OCI-M2 (cell line): ENCODE data around the gene BIN1.
"Not testable (repeated sequence)": the region's sequence is repeated elsewhere in the genome, so short reads cannot be mapped to it uniquely, and the experiment has no call there.

ENCODE experiments used
- DNase-seq: peaks from one replicate; lab custom pipeline; 2025; ENCODE audit not compliant: unreplicated experiment; lab: John Stamatoyannopoulos, UW

The BIN1 gene

DNA sequence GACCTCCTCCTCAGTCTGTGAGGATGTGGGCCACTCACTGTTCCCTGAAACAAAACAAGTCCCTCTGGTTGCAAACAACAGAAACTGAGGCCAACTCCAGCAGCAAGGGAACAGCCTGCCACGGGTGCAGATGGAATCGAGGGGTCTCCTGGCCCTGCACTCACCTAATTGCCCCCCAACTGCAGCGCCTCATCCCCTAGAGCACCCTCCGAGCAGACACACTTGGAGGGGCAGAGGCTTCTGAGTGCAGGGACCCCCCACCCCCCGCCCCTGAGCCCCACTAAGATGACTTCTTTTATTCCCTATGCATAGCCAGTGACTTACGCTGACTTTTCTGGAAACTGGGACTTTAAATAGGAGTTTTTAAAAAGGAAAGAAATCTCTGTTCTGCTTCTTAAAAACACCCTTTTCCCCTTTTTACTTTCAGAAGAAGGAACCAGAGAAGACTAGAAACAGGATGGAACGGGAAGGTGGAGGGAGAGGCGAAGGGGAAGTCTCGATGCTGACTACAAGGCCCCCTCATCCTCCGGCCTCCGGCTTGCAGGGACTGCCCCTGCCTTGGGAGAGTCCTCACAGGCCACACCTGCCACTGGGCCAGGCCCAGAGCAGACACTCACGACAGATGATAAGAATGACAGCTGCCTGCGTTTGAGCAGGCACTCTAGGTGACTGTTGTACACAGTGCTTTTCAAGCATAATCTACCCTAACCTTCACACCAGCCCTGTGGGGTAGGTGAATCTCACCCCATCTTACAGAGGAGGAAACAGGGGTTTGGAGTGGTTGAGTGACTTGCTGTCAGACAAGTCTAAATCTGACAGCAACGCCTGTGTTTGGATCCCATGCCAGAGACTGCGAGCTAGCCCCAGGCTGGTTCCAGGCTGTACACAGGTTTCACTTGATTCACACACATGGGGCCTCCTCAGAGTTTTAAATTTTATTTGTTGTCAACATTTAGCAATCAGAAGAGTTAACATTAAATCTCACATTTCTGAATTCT is 28.2 kb upstream of the BIN1 start:
- no peak for DNase-seq

DNA sequence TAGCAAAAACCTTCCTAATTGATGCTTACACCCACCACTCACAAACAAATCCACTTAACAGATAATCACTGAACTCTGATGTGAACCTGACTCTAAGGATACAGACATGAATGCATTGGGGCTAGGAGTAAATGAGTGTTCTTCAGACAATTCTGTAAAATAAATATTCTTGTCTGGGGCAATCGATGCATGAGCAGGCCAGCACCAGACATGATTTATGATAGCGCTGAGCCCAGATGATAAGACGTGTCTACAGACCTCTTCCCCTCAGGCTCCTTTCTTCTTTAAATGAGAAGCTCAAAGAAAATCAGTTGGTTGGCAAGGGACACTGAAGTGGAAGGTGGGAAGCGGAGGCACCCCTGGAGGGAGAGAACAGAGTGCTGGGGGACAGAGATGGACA is 27.3 kb upstream of the BIN1 start:
- DNase-seq: no peak

DNA sequence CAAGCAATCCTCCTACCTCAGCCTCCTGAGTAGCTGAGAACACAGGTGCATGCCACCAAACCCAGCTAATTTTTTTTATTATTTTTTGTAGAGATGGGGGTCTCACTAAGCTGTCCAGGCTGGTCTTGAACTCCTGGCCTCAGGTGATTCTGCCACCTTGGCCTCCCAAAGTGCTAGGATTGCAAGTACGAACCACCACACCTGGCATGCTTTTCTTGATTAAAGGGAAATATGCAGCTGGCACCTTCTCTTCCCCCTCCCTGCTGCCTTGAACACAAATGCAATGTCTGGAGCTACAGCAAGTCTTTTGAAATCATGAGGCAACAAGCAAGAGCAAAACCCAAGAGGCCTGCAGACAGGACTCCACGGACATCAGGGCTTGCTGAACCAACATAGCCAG is 26.8 kb upstream of the BIN1 start:
- DNase-seq: no peak

DNA sequence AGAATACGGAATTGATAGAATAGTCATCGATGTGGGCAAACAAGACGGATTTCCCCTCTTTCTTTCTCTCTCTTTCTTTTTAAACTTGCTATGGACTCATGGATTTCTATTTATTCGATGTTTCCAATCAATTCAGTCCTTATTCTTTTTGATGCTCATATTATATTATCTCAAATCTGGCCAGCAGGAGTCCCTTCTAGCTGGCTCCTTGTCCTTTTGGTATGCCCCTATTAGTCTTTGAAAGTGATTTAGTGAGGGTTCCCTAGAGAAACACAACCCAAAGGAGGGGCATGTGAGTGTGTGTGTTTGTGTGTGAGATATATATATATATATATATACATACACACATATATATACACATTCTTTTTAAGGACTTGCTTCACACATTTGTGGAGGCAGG is 23.5 kb upstream of the BIN1 start:
- DNase-seq: no peak

DNA sequence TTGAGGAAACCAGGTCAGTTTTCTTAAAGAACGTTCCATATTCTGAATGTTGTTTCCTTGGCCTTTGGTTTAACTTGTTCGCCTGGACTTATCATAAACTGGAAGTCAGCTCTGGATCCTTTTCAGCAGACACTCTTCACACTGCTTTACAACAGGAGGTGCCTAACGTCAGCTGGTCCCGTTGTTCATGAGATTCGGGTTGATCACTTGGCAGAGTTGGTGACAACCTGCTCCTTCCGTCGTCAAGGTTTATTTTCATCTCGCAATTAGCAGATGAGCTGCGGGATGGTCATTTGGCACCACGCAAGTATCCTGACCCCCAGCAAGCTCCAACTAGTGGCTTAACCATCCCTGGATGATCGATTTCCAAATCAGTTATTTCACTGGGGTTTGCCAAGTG is 23.0 kb upstream of the BIN1 start:
- no peak for DNase-seq

DNA sequence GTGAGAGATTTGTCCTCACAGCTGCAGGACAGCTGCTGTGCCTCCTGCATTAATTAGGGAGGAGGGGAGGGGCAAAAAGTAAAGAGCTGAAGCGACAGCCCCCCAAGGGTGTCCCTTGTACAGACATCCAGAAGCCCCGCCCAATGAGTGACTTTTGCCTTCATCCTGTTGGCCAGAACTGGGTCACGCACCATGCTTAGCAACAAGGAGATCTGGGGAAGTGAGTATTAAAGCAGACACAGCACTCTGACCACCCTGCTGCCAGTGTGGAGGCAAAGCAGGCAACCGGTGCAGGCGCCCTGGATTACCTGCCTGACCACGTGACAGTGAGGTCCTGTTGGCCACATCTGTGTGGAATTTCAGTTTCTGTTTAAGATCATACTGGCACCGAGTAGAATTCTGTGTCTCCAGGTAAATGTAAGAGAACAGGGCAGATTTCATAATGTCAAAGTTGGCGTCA is 21.5 kb upstream of the BIN1 start:
- no peak for DNase-seq

DNA sequence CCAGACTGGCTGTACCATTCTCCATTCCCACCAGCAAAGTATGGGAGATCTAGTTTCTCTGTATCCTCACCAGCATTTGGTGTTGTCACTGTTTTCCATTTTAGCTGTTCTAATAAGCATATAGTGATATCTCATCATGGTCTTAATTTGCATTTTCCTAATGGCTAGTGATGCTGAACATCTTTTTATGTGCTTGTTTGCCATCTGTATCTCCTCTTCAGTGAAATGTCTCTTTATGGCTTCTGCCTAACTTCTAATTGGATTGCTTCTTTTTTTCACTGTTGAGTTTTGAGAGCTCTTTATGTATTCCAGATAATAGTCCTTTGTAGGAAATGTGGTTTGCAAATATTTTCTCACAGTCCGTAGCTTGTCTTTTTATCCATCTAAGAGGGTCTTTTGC is 18.9 kb upstream of the BIN1 start:
- no peak for DNase-seq

DNA sequence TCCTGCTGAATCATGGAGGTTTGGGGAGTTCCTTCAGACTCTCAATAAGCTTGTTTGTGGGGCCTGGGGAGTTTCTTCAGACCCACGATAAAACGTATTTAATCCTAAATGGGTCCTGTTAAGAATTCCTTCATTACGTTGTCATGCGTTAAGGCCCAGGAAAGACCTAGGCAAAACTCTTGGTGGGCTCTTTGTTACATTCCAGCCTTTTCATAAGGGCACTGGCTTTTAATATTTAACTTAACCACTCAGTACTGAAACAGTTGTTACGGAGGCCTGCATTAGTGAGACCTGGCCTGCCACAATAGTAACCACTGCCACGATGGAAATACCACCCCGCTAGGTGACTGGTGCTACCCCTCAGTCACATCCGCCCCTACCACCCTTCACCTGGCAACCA is 17.5 kb upstream of the BIN1 start:
- no peak for DNase-seq

DNA sequence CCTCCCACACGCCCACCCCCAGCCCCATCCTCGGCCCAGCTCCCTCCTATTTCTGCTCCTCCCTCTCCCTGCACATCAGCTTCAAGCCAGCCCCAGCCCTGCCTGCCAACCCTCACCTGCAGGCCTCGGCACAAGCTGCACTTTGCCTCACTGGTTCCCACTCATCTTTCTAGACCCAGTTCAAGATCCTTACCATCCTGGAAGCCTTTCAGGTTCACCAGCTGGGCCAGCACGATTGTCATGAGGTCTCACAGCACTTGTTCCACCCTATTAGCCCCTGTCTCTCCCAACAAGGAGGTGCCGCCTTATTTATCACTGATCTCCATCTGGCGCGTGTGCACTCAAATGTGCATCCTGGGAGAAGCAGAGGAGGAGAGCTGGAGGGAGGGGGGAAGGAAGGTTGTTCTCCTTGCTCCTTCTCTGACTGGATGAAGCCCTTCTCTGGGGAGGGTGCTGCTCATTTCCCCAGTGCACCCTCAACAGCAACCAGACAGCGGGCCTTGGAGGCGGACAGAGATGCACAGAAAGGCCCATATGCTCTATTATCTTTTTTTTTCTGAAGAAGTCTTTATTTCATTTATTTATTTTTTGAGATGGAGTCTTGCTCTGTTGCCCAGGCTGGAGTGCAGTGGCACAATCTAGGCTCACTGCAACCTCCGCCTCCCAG is 15.5 kb upstream of the BIN1 start:
- no peak for DNase-seq

DNA sequence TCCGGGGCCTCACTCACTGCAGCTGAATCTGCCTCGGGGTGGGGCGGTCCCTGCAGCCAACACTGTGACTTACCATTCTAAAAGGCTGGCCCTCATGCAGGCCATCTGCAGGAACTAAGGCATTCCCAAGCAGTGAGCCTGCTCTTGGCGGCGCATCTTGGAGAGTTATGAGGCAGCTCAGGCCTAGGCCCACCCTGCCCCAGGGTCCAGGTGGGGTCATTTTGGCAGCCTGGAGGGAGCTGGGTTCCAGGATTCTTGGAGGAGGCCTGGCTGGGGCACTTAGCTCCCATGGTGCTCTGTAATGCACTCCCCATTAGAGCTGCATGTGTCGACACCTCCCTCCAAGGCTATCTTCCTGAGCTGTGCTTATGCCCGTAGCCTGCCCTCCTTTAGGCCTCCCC is 14.8 kb upstream of the BIN1 start:
- no peak for DNase-seq

DNA sequence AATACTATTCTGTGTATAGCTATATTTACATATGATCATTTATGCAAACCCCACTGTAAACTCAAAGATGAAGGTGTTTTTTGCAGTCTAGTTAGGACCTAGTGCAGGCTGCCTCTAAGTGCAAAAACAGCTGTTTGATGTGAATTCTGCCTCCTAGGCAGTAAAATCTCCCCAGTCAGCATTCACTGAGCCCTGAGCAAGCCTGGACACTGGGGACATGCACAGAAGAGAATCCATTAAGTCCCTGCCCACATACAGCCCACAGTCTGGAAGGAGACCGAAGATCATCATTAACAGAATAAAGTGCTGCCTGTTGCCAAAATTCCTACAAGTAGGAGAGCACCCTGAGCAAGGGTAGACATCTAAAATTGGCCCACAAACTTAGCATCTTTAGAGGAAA is 14.4 kb upstream of the BIN1 start:
- no peak for DNase-seq

DNA sequence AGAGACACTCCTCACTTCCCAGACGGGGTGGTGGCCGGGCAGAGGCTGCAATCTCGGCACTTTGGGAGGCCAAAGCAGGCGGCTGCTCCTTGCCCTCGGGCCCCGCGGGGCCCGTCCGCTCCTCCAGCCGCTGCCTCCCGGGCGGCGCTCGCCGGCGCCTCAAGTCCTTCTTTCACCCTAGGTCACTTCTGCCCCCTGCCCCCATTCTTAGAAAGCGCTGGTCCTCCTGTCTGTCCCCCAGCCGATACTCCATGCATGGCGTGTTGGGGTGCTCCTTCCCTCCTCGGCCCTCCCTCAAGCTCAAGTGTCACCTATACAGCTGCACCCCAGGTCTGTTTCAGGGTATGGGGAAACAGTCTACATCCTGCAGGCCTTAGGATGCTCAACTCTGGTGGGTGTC is 13.5 kb upstream of the BIN1 start:
- DNase-seq: not testable (repeated sequence)

DNA sequence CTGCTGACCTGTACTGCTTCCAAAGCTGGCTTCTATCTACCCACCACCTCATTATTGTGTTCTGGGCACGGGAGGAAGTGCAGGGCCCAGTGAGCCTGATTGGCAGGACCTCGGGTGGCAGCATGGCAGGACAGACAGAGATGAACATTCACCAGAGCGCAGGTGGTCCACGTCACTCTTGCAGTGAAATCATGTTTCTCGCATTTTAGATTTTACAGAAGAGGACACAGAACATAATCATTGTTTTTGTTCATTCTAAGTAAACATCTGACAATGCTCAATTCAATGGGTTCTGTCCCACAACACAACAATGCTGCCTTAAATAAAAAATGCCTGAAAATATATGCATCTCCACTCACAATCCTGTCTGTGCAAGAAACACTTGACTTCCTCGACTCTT is 11.5 kb upstream of the BIN1 start:
- no peak for DNase-seq

DNA sequence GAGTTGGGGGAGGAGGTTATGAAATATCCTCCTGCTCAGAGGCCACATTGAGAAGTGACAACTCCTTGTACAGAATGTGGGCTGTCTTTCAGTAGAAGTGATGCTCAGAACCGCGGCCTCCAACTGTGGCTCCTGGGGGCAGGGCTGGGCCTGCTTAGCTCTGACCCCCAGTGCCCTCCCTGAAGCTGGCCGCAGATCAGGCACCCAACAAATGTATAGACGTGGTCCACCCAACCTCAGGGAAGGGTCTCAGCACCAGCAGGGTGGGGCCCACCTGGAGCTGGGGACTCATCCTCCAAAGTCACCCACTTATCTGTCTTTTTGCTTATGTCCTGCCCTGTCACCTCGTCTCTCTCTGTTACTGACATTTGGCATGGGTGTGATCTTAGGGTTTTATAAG is 11.1 kb upstream of the BIN1 start:
- DNase-seq: no peak

DNA sequence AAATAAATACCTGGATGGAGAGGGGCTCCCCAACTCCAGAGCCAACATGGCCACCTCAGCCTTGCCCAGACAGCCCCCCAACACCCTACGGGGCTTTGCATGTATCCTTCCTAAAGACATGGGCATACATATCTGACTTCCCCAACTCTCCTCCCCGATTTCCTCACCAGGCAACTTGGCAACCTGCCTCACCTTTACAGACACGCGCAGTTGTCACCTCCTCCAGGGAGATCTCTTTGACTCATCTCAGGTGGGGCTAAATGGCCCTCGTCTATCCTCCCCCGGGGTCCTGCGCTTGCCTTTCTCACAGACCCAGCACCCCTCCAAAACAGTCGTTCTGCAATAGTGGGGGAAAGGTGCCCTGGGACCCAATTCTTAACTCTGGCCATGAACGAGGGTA is 10.6 kb upstream of the BIN1 start:
- no peak for DNase-seq

DNA sequence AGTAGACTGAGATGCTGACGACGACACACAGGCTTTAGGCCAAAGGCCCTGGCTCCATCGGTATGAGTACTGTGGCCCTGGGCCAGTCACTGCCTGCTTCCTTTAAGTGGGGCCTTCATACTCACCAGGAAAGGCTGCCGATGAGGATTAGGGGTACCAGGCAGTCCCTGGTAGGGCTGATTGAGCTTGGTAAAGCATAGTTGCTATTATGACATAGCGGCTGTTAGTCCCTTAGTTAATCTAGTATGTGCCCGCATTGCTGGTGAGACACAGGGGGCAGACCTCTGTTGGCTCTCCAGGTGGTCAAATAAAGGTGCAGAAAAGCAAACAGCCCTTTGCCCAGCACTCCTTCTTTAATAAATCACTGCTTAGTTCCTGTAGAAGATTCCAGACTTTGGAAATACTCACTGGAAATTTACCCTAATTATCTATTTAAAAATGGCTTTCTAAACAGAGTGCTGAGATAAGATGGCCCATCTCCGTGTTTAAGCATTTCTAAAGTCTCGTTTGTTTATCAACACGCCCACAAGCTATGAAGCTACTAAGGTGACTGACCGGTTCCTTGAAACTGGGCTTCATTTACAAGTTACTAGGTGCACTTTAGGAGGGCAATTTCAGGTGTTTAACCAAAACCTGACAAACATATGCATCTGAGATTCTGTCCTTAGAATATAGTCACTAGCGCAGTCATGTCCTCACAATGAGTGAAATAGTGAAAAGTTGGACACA is 8.7 kb upstream of the BIN1 start:
- no peak for DNase-seq

DNA sequence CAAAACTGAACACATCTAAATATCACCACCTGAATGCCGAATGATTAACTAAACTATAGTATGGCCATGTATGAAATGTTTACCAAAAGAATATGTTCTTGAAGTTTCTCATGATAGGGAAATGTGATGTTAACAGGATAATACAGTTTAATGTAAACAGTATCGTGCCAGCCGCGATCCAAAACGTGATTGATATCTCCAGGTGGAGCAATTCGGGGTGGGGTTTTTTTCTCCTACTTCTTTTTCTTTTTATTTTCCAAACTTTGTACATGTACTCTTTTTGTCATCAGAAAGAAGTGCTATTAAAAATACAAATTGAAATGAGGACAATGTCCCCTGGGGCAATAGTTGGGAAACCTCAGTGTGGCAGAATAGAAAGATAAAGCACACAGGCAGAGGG is 4.0 kb upstream of the BIN1 start:
- no peak for DNase-seq

DNA sequence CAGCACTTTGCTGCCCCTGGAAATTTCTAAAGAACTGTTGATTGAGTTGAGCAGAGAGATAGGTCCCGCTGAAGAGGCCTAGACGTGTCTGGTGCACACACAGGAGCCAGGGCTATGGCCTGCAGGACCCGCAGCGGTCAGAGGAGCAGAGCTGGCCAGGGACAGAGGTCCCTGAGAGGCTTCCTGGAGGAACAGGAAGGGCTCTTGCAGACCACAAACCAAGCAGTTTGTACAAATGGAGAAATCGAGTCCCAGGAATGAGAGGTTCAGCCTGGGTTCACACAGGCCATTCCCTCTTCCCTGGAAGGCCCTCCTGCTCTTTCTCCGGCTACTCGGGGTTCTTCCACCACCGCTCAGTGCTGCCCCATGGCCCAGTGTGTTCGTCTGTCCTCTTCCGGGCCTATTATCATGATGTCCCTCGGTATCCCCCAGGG is 1.2 kb upstream of the BIN1 start:
- DNase-seq: no peak

DNA sequence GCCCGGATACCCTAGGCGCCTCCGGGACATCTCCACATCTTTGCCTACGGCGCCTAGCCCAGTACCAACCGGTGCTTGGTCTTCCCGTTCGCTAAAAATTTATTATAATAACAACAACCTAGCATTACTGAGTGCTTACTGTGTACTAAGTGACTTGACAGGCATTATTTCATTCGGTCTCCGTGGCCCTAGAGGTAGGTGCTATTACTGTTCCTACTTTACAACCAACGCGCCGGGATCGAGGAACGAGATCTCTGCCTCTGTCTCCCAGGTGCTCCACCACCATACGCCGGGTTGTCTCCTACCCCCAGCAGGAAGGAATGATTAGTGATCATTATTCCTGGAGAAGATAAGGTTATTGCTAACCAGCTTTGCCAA is 657 bp upstream of the BIN1 start:
- no peak for DNase-seq

DNA sequence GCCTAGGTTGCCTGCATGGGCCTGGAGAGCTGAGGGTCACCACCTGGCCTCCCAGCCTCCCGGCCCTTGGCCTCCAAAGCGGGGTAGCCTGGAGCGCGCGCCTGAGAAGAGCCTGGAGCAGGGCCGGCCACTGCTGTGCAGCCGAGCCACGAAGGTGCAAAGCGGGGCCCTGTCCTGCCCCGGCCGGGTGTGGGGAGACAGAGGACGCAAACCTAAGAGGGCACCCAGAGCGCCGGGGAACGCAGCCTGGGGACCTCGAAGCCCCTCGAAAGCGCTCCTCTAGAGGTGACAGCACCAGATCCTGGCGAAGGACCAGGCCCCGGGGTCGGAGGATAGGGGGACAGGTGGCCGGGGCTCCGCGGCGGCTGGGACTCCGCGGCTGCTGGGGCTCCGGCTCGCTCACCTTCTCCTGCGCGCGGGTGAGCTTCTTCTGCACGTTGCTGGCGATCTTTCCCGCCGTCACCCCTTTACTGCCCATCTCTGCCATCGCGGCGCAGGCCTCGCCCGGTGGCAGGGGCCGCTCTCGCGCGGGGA is 430 bp downstream of the BIN1 start:
- no peak for DNase-seq

DNA sequence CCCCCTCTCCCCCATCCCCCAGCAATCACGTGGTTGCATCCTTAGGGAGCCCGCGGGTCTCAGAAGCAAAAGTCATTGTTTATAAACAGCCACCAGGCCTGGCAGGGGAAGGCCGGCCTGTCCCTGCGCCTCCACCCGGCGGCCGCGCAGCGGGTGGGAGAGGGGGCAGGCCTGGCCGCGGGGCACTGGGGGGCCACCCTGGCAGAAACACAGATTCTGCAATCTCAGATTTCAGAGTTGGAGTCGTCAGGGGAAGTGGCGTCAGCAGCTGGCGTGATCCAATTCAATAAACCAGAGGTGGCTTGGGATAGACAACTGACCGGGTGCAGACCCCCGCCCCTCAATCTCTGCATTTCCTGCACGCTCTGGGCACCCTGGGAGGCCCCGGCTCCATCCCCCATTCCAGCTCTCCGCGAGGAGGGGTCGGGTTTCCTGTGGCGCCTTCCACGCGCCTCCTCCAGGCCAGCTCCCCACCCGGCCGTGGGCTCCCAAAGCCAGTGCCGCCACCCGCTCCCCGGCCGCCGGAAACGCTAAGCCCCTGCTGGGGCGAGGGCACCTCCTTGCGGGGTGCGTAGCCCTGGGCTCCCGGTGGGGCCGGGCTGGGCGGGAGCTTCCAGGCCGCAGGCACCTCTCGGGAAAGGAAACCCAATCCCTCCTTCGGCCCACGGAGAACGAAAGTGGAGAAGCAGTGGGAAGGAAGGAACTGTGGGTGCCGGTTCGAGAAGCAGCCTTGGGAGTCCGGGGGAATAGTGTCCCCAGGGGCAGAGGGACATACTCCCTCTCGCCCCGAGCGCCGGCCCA is 1.1 kb downstream of the BIN1 start:
- no peak for DNase-seq
